ENCODE results near the gene RSRC1.

DNA sequence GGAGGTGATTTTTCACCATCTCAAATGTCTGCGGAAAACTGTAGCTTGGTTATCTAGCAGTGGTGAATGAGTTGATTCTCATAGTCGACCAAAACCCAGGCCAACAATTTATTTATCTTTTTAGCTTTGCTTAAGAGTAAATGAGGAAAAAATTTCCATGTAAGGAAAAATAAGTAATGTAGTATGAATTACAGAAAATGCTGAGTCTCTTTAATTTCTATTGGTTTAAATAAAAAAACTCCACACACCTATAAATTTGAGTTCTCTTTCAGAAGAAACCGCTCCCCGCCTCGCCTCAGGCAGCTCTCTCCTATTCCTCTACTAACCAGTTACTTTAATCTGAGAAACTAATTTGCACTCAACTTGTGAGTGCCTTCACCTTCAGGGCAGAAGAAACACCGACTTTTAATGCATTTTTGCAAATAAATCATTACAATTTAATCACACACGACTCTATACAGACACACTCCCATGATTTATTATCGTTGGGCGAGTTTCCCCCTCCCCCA, 540 bp upstream of the RSRC1 start:
- no peak for TF ChIP-seq POLR2AphosphoS5 (IDR thresholded peaks at IDR 0.05; ENCODE audit: low read depth, low read length)
- no peak for TF ChIP-seq POLR2A (IDR thresholded peaks at IDR 0.05; ENCODE audit: low read depth, low read length)
- no peak for TF ChIP-seq TAF1 (IDR thresholded peaks at IDR 0.05; ENCODE audit: low read depth, low read length)
